ENCODE data around the gene SAMHD1. TPM values are rescaled to one million over a fixed set of nuclear protein-coding genes. Genes with fewer than 3 reads are reported as not detected.
"Not testable (repeated sequence)": the region's sequence is repeated elsewhere in the genome, so short reads cannot be mapped to it uniquely, and the experiment has no call there.

Gene SAMHD1
- total RNA-seq, result 16.9 and 21.2 TPM in 2 replicates

DNA sequence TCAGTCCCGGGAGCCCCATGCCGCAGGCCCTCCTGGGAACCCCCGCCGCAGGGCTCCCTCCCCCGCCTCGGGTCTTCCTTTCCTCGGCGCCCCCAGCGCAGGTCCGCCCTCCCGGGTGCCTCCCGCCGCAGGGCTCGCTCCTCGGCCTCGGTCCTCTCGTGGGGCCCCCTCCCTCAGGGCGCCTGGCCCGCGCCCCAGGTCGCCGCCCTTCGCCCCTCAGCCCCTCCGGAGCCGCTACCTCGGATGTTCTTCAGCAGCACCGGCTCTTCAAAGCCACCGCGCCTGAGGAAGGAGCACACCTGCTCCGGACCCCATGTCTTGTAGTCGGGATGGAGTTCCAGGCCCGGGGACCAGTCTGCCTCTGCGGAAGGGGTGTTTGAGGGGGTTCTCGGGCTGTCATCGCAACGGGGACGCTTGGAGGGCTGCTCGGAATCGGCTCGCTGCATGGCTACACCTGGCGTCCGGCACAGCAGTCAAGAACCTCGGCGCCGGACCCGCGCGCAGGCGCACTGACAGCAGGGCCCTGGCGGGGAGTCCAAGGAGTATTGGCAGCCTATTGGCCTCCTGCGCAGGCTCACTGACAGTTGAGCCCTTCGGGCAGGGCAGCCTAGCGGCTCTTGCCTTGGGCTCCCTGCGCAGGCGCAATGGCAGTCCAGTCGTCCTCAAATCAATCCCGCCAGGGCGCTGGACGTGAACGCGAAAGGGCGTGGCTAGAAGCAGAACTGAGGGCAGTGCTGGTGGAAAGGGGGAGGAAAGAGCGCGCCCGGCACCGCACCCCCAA lies at the start of gene SAMHD1:
Gene SAMHD1, minus strand, starts transcription at position 511 of the 781 bp plus-strand sequence. Its CDS starts 65 bp downstream, at position 446.
- peak; percentile 96 for DNase-seq (ENCODE audit: low read depth)
- H3K27me3 ChIP-seq (ENCODE audit: control insufficient read depth, insufficient read depth, low read length), result no peaks in the 10 kb centered on the region
- peak within 1 kb of the TSS; percentile 92 for H3K4me3 ChIP-seq (ENCODE audit: low read depth, low read length)
- TF ChIP-seq, protein P1, sequence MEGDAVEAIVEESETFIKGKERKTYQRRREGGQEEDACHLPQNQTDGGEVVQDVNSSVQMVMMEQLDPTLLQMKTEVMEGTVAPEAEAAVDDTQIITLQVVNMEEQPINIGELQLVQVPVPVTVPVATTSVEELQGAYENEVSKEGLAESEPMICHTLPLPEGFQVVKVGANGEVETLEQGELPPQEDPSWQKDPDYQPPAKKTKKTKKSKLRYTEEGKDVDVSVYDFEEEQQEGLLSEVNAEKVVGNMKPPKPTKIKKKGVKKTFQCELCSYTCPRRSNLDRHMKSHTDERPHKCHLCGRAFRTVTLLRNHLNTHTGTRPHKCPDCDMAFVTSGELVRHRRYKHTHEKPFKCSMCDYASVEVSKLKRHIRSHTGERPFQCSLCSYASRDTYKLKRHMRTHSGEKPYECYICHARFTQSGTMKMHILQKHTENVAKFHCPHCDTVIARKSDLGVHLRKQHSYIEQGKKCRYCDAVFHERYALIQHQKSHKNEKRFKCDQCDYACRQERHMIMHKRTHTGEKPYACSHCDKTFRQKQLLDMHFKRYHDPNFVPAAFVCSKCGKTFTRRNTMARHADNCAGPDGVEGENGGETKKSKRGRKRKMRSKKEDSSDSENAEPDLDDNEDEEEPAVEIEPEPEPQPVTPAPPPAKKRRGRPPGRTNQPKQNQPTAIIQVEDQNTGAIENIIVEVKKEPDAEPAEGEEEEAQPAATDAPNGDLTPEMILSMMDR (IDR thresholded peaks at IDR 0.05; ENCODE audit: insufficient read depth, low read length, poor library complexity, severe bottlenecking), result no peak
- no peaks in the 10 kb centered on the region for H3K36me3 ChIP-seq (ENCODE audit: control insufficient read depth, insufficient read depth, low read length)

DNA sequence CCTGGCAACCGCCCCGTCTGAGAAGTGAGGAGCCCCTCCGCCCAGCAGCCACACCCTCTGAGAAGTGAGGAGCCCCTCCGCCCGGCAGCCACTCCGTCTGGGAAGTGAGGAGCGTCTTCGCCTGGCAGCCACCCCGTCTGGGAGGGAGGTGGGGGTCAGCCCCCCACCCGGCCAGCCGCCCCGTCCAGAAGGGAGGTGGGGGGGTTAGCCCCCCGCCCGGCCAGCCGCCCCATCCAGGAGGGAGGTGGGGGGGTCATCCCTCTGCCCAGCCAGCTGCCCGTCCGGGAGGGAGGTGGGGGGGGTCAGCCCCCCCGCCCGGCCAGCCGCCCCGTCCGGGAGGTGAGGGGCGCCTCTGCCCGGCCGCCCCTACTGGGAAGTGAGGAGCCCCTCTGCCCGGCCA lies 48.7 kb upstream of the SAMHD1 start:
- DNase-seq (ENCODE audit: low read depth); H3K27me3 ChIP-seq (ENCODE audit: control insufficient read depth, insufficient read depth, low read length); H3K4me3 ChIP-seq (ENCODE audit: low read depth, low read length); H3K36me3 ChIP-seq (ENCODE audit: control insufficient read depth, insufficient read depth, low read length): not testable (repeated sequence)

DNA sequence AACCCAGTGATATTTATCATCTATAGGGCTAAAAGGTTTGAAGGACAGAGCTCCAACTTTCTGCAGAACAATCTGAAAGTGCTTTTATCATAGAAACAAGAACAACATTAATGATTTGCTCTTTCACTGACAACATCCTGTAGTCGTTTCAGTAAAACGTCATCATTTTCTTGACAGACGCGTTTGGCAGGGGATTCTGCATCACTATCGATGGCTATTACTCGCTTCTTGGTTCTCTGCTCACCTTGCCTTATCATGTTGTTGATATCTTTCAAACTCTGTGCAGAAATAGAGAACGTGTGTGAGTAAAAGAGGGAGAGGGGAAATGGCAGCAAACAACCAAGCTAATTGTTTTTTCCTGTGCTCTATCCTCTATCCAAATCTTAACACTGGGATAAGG lies 47.1 kb upstream of the SAMHD1 start:
- TF ChIP-seq, protein P1 (IDR thresholded peaks at IDR 0.05; ENCODE audit: insufficient read depth, low read length, poor library complexity, severe bottlenecking), result no peak
- peaks cover 2% of the 10 kb centered on the region for H3K36me3 ChIP-seq (ENCODE audit: control insufficient read depth, insufficient read depth, low read length)
- no peak overlapping the region for H3K4me3 ChIP-seq (ENCODE audit: low read depth, low read length)
- H3K27me3 ChIP-seq (ENCODE audit: control insufficient read depth, insufficient read depth, low read length), result no peaks in the 10 kb centered on the region
- DNase-seq (ENCODE audit: low read depth), result no peak

GRCh38 chr20:36997121-36997520 lies 45.6 kb upstream of the SAMHD1 start:
- DNase-seq (ENCODE audit: low read depth), result no peak
- no peaks in the 10 kb centered on the region for H3K27me3 ChIP-seq (ENCODE audit: control insufficient read depth, insufficient read depth, low read length)
- TF ChIP-seq, protein P1 (IDR thresholded peaks at IDR 0.05; ENCODE audit: insufficient read depth, low read length, poor library complexity, severe bottlenecking), result no peak
- no peak overlapping the region for H3K4me3 ChIP-seq (ENCODE audit: low read depth, low read length)
- no peaks in the 10 kb centered on the region for H3K36me3 ChIP-seq (ENCODE audit: control insufficient read depth, insufficient read depth, low read length)

DNA sequence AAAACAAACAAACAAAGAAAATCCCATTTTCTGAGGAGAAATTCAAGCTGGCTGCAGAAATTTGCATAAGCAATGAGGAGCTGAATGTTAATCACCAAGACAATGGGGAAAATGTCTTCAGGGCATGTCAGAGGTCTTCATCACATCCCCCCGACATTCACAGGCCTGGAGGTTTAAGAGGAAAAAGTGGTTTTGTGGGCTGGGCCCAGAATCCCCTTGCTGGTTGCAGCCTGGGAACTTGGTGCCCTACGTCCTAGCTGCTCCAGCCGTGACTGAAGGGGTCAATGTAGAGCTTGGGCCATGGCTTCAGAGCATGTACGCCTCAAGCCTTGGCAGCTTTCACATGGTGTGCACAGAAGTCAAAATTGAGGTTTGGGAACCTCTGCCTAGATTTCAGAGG lies 42.7 kb upstream of the SAMHD1 start:
- not testable (repeated sequence) for H3K4me3 ChIP-seq (ENCODE audit: low read depth, low read length); H3K36me3 ChIP-seq (ENCODE audit: control insufficient read depth, insufficient read depth, low read length); H3K27me3 ChIP-seq (ENCODE audit: control insufficient read depth, insufficient read depth, low read length); DNase-seq (ENCODE audit: low read depth)

- TF ChIP-seq, protein P1 (IDR thresholded peaks at IDR 0.05; ENCODE audit: insufficient read depth, low read length, poor library complexity, severe bottlenecking), result no peak
- H3K4me3 ChIP-seq (ENCODE audit: low read depth, low read length), result no peak overlapping the region
- H3K27me3 ChIP-seq (ENCODE audit: control insufficient read depth, insufficient read depth, low read length), result no peaks in the 10 kb centered on the region
- no peaks in the 10 kb centered on the region for H3K36me3 ChIP-seq (ENCODE audit: control insufficient read depth, insufficient read depth, low read length)
- no peak for DNase-seq (ENCODE audit: low read depth)
Measured at GRCh38 chr20:36992802-36993334, 41.4 kb upstream of the SAMHD1 start.

GRCh38 chr20:36991703-36992102 lies 40.2 kb upstream of the SAMHD1 start:
- Histone ChIP-seq H3K36me3 (ENCODE audit: control insufficient read depth, insufficient read depth, low read length) (no peaks in the 10 kb centered on the region), H3K27me3 (ENCODE audit: control insufficient read depth, insufficient read depth, low read length) (no peaks in the 10 kb centered on the region), H3K4me3 (ENCODE audit: low read depth, low read length) (no peak overlapping the region)
- DNase-seq (ENCODE audit: low read depth), result no peak
- TF ChIP-seq, protein P1 (IDR thresholded peaks at IDR 0.05; ENCODE audit: insufficient read depth, low read length, poor library complexity, severe bottlenecking), result no peak

Measured in kidney epithelial cell (primary cell).